Uterus (tissue), 2 donors: Measurements from ENCODE around the gene PSG6.
"Not testable (repeated sequence)": the region's sequence is repeated elsewhere in the genome, so short reads cannot be mapped to it uniquely, and the experiment has no call there.

Experiments
- CTCF ChIP-seq, 4 experiments: fragments of 200-600 bp in 2 of 4; fragments of 450-650 bp in 2 of 4; sonication (generic) in 2 of 4; IDR thresholded peaks; one replicate each; pipeline ENCODE4 v1.5.1; 2016 to 2019; ENCODE audit warnings: antibody characterized with exemption in 4 of 4, mild to moderate bottlenecking in 2 of 4, moderate library complexity in 1 of 4
- POLR2A ChIP-seq, 2 donors: fragments of 450-650 bp; IDR thresholded peaks; one replicate each; pipeline ENCODE4 v1.6.1; 2016; ENCODE audit warnings: antibody characterized with exemption in 2 of 2, mild to moderate bottlenecking in 1 of 2, moderate library complexity in 1 of 2

- not testable (repeated sequence) for TF ChIP-seq CTCF, POLR2A (IDR thresholded peaks at IDR 0.05)
Observed at GRCh38 chr19:42881279-42881678, 36.4 kb downstream of the PSG6 start.
